Endothelial cell of coronary artery (primary cell): Measurements from ENCODE around the gene FAM53A. TPM values are rescaled to one million over a fixed set of nuclear protein-coding genes. Genes with fewer than 3 reads are reported as not detected.

Experiments used
- total RNA-seq: library from RNA; depleted of rRNA; stranded (reverse); fragments of >200 nt; gene quantifications from 2 replicates; pipeline ENCODE4 v1.2.3, GENCODE V29; 2014

FAM53A gene, protein sequence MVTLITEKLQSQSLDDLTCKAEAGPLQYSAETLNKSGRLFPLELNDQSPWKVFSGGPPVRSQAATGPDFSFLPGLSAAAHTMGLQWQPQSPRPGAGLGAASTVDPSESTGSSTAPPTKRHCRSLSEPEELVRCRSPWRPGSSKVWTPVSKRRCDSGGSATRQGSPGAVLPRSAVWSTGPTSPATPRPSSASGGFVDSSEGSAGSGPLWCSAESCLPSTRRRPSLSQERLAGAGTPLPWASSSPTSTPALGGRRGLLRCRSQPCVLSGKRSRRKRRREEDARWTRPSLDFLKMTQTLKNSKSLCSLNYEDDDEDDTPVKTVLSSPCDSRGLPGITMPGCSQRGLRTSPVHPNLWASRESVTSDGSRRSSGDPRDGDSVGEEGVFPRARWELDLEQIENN
- 1.3 and 1.4 TPM in 2 replicates for total RNA-seq

DNA sequence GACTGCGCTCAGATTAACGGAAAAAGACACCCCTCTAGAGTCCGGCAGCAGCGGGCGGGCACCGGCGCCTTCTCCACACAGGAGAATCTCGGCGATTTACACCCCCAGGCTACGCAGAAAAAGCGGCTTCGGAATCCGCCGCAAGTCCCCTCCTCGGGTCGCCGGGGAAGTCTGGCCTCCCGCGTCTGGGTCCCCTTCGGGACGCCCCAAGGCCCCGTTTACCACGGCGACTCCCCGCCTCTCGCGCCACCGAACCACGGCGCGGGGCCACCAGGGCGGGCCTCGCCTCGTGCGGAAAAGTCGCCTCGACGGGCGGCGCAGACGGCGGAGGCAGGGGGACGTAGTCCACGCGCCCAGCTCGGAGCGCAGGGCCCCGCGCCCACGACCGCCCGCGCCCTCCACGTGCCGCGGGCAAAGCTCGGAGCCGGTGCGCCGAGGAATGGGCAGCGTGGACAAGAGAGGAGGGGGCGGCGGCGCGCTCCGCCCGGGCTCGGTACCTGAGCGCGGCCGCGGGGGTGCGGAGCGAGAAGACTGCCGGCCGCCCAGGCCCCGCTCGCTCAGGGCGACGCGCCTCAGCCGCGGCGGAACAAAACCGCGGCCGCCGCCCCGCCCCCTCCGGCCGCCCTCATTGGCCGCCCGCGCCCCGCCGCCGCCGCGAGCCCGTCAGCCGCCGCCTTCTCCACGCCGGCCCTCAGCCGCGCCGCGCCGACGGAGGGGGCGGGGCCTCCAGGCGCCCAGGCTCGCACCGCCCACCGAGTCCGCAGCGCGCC is at the start of gene FAM53A:
TSS of gene FAM53A (minus strand) at position 578 of the 770 bp plus-strand sequence. CDS start 15,572 bp downstream, outside the sequence.

DNA sequence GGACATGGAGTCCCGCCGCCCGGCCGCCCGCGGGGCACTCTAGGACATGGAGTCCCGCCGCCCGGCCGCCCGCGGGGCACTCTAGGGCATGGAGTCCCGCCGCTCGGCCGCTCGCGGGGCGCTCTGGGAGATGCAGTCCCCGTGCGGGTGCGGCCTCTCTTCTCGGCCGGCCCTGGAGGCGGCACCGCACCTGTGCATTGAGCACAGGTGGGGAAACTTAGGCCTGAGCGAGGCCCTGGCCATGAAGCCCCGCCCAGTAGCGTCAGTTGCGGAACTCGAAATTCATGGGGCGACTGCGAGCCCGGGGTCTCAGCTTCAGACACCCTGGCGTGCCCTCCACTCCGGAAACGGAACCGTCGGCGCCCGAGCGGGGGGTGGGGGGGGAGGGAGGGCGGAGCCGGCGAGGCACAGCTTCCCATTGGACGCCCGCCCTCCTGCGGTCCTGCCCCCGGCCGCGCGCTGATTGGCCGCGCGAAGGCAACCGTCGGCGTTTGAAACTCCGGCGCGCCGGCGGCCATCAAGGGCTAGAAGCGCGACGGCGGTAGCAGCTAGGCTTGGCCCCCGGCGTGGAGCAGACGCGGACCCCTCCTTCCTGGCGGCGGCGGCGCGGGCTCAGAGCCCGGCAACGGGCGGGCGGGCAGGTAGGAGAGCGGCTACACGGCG is 37.0 kb upstream of the FAM53A start, which contains the start of the genes TACC3 and TMEM129:
TSS of gene TACC3 (plus strand) at position 519 of the 663 bp plus-strand sequence. CDS start 1,901 bp downstream, outside the sequence.
TSS of gene TMEM129 (minus strand) at position 321 of the 663 bp plus-strand sequence. CDS start 486 bp downstream, outside the sequence.

DNA sequence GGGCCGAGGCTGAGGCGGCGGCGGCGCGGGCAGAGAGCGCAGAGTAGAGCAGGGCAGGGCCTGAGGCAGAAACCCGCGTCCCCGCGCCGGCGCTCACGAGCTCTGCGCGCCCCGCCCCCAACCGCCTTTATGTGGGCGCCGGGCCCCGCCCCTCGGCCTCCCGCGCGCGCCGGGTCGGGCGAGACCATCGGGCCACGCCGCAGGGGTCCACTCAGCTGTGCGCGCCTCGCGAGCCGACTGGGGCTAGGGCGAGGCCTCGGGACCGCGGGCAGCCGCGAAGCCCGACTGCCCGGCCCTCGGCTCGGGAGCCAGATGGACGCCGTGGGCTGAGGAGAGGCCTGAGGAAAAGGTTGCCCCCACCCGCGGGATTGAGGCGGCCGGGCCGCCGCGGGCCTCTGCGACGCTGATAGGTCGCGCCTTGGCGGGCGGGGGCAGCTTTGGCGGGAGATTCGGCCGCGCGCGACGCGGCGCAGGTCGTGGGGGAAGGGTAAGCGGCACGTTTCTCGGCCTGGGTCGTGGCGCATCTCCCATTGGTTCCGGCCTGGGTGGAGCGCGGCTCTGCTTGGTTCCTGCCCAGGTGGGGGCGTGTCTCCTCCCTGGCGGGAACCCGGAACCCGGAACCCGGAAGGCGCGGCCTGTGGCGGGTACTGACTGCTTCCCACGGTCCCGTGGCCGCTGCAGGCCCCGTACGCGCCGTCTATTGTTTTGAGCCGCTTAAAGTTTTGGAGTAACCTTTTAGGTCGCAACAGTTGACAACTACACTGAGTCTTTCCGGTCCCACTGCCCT is 28.3 kb upstream of the FAM53A start, which contains the start of gene SLBP:
TSS of gene SLBP (minus strand) at position 104 of the 787 bp plus-strand sequence. CDS start 131 bp downstream, outside the sequence.

Other genes starting within 250 kb of the FAM53A start
- gene SLBP, start 28.0 kb upstream of the FAM53A start, total RNA-seq: 50.0 and 56.0 TPM in 2 replicates
- 18.5 and 22.5 TPM in 2 replicates for gene TMEM129, start 37.0 kb upstream of the FAM53A start, total RNA-seq
- gene TACC3, start 37.2 kb upstream of the FAM53A start, total RNA-seq: 11.0 and 23.0 TPM in 2 replicates
- 0.63 and 1.4 TPM in 2 replicates for gene FGFR3, start 109.0 kb upstream of the FAM53A start, total RNA-seq
- gene LETM1, start 171.8 kb upstream of the FAM53A start, total RNA-seq: 108 and 137 TPM in 2 replicates
- gene NSD2, start 187.1 kb upstream of the FAM53A start, total RNA-seq: 47.7 and 54.8 TPM in 2 replicates